Measurements from ENCODE around the gene MRTFA. TPM values are rescaled to one million over a fixed set of nuclear protein-coding genes. Genes with fewer than 3 reads are reported as not detected.
"Not testable (repeated sequence)": the region's sequence is repeated elsewhere in the genome, so short reads cannot be mapped to it uniquely, and the experiment has no call there.

MRTFA gene
- 26.6 and 50.1 TPM in 2 replicates for total RNA-seq (2014; rRNA removed)
- 18.0 TPM for polyA plus RNA-seq (2012)

DNA sequence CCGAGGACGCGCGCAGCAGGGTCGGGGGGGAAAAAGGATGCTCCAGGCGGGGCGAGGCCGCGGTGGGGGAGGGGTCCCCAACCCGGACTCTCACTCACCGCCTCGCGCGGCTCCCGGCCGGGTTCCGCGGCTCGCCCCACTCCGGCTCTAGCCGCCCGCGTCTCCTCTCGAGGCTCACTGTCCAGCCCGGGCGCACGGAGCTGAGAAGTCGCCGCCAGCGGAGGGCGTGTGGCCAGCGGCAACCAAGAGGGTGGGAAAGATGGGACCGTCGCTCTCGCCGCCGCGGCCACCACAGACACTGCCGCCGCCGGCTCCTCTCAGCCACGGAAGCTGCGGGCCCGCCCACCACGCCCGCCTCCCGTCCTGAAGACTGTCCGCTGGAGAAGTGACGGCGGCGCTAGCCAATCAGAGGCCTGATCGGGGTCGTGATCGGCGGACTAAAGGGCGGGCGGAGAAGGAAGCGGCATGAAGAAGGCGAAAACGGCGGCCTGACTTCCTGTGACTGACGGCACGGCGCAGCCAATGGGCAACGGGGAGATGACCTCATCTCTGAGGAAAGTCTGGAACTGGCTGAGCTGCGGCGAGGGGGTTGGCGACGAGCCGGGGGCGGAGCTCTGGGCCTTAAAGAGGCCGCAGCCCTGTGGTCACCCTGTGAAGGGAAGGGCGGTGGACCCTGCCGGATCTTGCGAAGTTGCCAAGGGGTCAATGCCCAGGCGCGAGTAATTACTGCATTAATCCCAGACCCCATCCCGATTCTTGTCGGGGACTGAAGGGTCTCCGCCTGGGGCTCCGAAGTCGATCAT is at the start of gene MRTFA:
MRTFA (minus strand) TSS at position 340 of the 803 bp plus-strand sequence.
- peak; percentile 99 for DNase-seq (ENCODE audit: low read depth)

DNA sequence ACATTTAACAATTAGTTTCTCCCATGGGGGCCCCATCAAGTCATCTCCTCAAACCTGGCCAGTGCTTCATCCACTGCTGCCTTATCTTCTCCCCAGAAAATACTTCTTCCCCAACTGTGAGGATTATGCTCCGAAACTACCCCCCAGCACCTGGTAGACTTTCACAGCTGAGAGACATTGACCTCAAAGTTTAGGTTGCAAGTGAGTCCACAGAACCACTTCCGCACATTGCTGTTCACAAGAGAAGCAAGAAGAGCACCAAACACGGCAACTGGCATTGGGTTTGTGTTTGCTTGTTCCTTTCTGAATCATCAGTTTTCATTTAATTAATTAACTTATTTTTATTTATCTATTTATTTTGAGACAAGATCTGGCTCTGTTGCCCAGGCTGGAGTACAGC is 48.9 kb upstream of the MRTFA start:
- DNase-seq (ENCODE audit: low read depth), result no peak

DNA sequence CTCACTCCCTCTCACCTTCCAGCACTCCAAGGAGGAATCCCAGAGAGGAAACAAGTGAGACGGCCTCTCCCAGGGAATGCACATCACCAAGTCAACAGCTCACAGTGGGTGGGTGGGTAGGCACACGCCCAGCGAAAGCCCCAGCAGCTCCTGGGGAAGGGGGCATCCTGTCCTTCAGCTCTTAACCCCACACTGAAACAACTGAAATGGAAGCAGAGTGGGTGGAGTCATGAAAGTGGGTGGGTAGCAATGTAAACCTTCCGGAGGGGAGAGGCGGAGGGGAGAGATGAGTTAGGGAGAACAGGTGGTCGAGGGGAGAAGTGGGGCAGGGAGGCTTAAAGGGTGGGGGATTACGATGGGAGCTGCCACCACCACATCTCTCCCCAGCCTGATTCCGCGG is 48.2 kb upstream of the MRTFA start:
- no peak for DNase-seq (ENCODE audit: low read depth)

DNA sequence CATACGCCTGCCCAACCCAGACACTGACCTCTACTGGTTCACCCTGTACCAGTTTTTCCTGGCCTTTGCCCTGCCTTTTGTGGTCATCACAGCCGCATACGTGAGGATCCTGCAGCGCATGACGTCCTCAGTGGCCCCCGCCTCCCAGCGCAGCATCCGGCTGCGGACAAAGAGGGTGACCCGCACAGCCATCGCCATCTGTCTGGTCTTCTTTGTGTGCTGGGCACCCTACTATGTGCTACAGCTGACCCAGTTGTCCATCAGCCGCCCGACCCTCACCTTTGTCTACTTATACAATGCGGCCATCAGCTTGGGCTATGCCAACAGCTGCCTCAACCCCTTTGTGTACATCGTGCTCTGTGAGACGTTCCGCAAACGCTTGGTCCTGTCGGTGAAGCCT is 44.9 kb upstream of the MRTFA start:
- DNase-seq (ENCODE audit: low read depth), result no peak

DNA sequence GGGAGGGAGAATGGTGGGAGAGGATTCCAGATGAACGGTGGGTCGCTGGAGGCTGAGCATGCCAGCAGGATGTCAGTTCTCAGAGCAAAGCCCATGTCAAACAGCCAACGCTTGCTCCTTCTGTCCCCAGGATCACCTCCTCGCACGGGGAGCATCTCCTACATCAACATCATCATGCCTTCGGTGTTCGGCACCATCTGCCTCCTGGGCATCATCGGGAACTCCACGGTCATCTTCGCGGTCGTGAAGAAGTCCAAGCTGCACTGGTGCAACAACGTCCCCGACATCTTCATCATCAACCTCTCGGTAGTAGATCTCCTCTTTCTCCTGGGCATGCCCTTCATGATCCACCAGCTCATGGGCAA is 44.3 kb upstream of the MRTFA start:
- no peak for DNase-seq (ENCODE audit: low read depth)

DNA sequence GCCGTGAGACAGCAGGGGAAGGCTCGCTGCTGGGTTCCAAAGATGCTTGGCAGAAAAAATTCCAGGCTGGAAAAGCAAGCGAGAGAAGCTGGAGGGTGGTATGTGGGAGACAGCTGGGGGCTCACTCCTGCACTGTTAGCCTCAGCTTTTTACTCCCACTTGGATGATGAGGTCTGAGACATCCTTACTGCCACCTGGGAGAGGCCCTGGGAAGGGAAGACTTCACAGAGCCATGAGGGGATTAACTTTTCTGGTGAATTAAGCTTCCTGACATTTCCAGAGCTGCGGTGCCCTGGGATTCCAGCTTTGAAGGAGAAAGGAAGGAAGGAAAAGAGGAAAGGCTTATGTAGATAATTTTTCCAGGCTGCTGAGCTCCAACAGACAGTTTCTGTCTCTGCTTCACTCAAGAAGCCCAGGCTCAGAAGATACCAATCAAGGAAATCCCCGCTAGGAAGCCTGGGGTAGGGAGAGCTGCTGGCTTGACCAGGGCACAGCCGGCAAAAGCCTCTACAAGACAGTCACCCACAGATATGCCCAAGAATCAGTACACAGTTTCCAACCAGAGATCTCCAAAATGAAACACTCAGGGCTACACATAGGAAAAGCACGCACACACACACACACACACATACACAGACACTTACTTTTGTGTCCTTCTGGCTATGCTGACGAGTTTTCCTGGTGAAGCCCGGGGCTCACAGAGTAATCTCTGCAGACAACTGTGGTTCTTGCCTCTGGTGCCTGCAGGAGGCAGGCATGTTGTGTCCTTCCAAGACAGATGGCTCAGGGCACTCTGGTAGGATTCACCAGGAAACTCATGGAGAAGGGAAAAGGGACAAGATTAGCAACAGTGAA is 43.7 kb upstream of the MRTFA start:
- DNase-seq (ENCODE audit: low read depth), result peak; percentile 35

DNA sequence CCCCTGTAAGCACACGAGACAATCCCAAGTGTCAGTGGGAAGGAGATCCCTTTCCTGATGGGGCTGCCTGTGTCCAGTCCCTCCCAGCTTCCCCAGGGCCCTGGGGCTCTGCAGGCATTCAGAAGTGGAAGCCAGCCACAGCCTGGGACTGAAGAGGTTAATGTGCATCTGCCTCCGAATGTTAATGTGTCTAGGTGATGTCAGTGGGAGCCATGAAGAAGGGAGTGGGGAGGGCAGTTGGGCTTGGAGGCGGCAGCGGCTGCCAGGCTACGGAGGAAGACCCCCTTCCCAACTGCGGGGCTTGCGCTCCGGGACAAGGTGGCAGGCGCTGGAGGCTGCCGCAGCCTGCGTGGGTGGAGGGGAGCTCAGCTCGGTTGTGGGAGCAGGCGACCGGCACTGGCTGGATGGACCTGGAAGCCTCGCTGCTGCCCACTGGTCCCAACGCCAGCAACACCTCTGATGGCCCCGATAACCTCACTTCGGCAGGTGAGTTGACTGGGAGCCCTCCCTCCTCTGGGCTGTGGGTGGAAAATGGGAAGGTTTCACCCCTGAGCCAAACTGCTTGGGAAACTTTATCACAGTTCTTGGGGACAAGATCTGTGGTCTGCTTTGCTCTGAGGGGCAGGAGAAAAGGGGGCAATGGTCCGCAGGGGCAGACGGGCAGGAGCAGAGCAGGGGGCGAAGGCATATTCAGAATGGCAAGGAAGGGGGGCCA is 42.9 kb upstream of the MRTFA start, which contains the start of gene MCHR1:
MCHR1 (plus strand) TSS at position 236 of the 715 bp plus-strand sequence; CDS start at position 405, 169 bp downstream.
- no peak for DNase-seq (ENCODE audit: low read depth)

DNA sequence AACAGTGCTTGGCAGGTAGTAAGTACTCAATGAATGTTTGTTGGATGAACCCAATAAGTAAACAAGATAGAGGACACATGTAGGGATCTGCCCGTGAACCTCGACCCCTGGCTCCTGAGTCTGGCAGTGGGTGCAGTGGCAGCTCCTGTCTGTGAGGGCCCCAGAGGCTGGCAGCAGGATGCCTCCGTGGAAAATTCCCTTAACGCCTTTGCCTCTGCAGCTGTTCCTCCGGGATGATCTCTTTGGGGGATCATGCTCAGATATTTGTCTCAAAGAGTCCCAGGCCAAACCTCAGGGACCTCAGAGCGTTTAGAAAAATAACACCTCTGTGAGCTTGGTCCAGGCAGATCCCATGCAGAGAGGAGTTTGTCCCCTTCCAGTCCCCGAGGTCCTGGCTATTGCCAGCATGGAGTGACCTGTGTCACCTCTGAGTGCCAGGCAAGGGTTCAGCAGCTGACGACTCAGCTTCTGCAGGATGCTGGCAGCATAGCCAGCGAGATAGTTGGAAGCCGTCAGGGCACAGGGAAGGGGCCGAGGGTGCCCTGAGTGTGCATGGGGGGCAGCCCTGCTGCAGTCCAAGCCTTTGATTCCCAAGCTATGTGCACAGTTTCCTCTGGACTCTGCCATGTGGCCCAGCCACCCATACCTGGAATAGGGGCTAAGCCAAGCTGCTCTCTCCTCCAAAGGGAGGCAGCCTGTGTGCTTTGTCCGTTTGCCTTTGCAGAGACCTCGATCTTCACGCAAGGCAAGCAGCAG is 42.2 kb upstream of the MRTFA start:
- DNase-seq (ENCODE audit: low read depth), result no peak

DNA sequence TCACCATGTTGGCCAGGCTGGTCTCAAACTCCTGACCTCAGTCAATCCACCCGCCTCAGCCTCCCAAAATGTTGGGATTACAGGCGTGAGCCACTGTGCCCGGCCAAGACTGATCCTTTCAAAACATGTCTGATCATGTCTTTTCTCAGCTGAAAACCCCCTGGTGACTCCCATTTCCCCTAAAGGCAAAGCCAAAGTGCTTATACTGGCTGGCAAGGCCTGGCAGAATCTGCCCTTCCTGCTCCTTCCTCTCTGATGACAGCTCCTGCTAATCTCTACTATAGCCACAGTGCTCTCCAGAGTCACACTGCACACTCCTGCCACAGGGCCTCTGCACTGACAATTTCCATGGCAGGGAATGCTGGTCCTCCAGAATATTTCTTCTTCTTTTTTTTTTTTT is 40.1 kb upstream of the MRTFA start:
- DNase-seq (ENCODE audit: low read depth), result no peak

DNA sequence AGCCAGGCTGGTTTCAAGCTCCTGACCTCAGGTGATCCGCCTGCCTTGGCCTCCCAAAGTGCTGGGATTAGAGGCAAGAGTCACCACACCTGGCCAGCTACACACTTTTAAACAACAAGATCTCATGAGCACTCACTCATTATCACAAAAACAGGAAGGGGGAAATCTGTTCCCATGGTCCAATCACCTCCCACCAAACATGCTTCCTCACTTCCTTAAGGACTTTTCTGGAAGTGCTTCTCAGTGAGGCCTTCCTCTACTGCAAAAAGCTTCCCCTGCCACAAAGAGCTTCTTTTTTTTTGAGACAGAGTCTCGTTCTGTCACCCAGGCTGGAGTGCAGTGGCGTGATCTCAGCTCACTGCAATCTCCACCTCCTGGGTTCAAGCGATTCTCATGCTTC is 39.6 kb upstream of the MRTFA start:
- not testable (repeated sequence) for DNase-seq (ENCODE audit: low read depth)

DNA sequence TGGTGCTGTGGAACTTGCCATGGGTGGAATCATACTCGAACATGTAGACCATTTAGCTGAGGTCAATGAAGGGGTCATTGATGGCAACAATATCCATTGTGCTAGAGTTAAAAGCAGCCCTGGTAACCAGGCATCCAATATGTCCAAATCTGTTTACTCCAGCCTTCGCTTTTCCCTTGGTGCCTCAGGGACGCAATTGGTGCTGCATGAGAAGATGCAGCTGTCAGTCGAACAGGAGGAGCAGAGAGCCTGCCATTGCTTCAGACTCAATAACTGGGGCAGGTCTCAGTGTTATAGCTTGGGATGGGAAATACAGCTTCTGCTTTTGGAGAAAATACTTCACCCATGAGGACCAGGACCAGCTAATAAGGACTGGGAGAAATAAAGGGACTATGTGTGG is 37.8 kb upstream of the MRTFA start:
- DNase-seq (ENCODE audit: low read depth), result no peak

DNA sequence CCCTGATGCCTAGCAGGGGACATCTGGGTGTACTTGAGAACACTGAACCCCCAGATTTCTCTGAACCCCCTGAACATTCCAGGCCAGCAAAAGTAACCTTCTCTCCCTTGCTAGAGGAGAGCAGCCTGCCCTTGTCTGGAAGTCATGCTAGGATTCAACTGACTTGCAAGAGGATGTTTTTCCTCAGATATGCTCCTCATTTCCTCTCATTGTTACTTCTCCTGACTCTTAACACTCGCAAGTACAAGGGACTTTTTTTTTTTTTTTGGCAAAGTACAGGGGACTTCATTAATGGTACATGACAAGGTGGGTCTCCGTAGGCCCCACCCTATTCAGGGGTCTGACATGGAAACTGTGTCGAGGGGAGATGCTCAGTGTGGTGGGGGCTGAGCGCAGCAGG is 36.5 kb upstream of the MRTFA start:
- no peak for DNase-seq (ENCODE audit: low read depth)

DNA sequence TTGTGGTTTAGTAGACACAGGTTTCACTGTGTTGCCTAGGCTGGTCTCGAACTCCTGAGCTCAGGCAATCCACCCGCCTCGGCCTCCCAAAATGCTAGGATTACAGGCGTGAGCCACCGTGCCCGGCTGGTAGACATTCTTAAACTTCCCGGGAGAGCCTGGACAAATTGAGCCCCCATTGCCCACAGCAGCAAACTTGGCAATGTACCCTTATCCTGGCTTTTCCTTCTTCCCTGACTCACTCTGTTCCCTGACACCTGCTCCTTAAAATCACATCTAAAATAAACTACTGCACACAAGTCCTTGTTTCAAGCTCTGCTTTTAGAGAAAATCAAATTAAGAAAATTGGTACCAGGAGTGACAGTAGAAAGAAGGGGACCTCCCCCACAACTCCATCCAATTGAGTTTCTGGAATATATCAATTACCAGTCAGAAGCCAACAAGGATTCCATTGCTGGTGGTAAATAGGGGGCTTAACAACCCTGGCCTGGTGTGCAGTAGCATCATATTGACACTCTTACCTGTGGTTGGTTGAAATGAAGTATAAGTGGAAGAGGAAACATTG is 35.4 kb upstream of the MRTFA start:
- no peak for DNase-seq (ENCODE audit: low read depth)

DNA sequence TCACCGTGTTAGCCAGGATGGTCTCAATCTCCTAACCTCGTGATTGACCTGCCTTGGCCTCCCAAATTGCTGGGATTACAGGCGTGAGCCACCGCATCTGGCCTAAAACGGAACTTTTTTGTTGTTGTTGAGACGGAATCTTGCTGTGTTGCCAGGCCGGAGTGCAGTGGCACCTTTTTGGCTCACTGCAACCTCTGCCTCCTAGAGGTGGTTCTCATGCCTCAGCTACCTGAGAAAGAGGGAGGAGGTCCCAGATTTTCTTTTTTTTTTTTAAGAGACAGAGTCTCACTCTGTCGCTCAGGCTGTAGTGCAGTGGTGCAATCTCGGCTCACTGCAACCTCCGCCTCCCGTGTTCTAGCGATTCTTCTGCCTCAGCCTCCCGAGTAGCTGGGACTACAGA is 34.9 kb upstream of the MRTFA start:
- no peak for DNase-seq (ENCODE audit: low read depth)

DNA sequence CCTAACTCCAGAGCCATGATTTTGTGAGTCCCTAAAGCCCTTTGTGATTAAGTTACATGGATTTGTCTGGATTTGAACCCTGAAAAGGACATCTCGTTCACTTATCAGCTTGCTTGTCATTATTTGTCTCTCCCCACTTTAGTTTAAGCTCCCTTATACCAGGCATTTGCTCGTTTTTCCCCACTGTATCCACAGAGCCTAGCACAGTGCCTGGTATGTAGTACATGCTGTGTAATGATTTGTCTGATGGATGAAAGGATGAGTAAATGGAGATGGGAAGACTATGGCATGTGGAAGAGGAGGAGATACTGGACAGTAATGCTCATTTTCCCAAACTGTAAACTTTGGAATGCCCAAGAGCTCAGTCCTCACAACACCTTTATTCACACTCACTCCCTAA is 33.5 kb upstream of the MRTFA start:
- DNase-seq (ENCODE audit: low read depth), result no peak

DNA sequence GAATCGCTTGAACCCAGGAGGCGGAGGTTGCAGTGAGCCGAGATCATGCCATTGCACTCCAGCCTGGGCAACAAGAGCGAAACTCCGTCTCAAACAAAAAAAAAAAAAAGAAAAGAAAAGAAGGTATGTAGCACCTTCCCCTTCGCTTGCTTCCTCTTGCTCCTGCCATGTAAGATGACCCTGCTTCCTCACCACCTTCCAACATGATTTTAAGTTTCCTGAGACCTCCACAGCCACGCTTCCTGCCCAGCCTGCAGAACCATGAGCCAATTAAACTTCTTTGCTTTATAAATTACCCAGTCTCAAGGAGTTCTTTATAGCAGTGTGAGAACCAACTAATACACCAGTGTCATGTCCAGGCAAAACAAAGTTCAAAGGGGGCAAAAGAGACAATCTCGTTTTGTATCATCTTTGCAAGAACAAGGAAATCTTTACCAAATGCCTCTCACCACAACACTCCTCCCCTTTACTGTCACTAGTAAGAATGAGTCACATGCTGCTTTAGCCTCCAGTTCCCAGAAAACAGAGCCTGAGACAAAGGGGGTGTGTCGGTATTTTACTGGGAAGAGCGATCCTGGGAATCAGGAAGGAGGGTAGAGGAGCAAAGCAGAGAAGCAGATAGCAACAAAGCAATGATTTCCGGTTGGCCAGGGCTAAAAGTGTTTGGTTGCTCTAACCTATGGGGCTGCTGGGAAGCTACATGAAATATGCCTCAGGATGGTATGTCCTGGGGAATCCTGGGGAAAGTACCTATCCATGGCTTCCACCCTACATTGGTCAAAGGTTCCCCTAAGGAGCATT is 32.3 kb upstream of the MRTFA start:
- peak; percentile 82 for DNase-seq (ENCODE audit: low read depth)

DNA sequence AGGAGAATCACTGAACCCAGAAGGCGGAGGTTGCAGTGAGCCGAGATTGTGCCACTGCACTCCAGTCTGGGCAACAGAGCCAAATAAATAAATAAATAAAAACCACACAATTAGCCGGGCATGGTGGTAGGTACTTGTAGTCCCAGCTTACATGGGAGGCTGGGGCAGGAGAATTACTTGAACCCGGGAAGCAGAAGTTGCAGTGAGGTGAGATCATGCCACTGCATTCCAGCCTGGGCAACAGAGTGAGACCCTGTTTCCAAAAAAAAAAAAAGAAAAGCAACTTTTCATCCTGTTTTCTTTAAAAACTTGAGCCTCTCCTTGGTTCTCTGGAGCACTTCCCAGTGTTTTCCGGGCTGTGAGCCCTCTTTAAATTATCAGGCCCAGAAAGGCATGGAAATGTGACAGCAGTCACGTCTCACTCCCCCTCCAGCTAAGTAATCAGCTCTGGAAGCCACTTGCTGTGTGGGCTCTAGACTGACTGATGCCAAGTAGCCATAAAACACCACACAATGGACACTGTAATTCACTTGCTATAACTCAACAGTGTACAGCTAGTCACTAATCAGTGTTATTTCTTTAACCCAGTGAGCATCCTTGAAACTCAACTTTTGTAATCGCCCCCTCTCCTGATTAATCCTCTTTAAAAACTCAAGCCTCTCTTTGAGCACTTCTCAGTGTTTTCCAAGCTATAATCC is 29.8 kb upstream of the MRTFA start:
- no peak for DNase-seq (ENCODE audit: low read depth)

DNA sequence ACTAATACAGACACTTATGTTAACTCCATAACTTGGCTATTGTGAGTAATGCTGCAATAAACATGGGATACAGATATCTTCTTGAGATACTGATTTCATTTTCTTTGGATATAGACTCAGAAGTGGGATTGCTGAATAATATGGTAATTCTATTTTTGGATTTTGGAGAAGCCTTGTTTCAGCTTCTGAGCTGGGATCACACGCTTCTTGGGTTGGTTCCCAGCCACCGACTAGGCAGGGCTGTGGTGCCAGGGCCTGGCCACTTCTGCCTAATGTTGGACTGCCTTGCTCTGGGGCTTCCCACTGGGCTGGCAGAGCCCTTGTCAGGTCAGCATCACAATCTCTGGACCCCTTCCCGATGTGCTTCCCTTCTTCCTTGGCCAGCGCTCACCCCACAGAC is 28.8 kb upstream of the MRTFA start:
- no peak for DNase-seq (ENCODE audit: low read depth)

DNA sequence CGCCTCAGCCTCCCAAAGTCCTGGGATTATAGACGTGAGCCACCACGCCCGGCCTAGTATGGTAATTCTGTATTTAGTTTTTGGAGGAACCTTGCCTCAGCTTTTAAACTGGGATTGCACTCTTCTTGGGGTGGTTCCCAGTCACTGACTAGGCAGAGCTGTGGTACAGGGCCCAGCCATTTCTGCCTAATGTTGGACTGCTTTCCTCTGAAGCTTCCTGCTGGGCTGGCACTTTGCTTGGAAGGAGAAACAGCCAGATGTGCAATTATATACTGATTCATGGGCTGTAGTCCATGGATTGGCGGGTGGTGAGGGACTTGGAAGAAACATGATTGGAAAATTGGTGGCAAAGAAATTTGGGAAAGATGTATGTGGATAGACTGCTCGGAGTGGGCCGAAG is 25.2 kb upstream of the MRTFA start:
- no peak for DNase-seq (ENCODE audit: low read depth)

DNA sequence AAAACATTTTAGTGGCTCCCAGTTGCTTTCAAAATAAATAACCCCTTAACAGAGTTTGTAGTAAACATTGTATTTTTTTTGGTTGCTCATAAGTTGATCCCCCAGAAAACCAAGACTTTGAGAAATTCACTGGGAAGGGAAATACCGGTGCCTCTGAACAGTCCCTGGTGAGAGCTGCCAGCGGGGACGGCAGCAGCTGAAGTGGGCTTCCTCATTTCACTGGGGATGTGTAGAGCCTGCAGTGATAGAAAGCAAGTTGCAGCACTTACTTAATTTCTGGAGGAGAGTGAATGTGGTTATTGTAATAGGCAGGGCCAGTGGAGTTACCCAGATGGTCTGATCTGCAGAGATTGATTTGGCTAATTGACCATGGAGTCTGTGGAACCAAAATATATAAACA is 24.2 kb upstream of the MRTFA start:
- DNase-seq (ENCODE audit: low read depth), result no peak
